GM19372 (cell line): Measurements from ENCODE around the gene TMEM198.

Source experiments
- ATAC-seq: cut with Tn5 transposase; IDR thresholded peaks from one replicate; pipeline ENCODE4 v1.9.1; 2021; ENCODE audit warnings: mild to moderate bottlenecking, low read depth, moderate library complexity; ENCODE audit not compliant: unreplicated experiment

The TMEM198 gene

GRCh38 chr2:219560893-219561178 lies 17.0 kb downstream of the TMEM198 start:
- ATAC-seq = no peak

- no peak for ATAC-seq
Observed at GRCh38 chr2:219561179-219562048, 17.6 kb downstream of the TMEM198 start.

GRCh38 chr2:219562049-219563020 lies 18.5 kb downstream of the TMEM198 start:
- no peak for ATAC-seq

GRCh38 chr2:219563271-219563928 lies 19.6 kb downstream of the TMEM198 start:
- ATAC-seq = no peak

- ATAC-seq = no peak
Observed at GRCh38 chr2:219565130-219566080, 21.6 kb downstream of the TMEM198 start.

- ATAC-seq = no peak
Observed at GRCh38 chr2:219566640-219567039, 22.8 kb downstream of the TMEM198 start.

GRCh38 chr2:219567131-219567530 lies 23.3 kb downstream of the TMEM198 start:
- no peak for ATAC-seq

- no peak for ATAC-seq
Observed at GRCh38 chr2:219567791-219568361, 24.0 kb downstream of the TMEM198 start.

- ATAC-seq = no peak
Observed at GRCh38 chr2:219569041-219569440, 25.2 kb downstream of the TMEM198 start.

- ATAC-seq = no peak
Observed at GRCh38 chr2:219569635-219570034, 25.8 kb downstream of the TMEM198 start.

GRCh38 chr2:219570194-219570923 lies 26.5 kb downstream of the TMEM198 start:
- no peak for ATAC-seq

GRCh38 chr2:219570924-219571310 lies 27.1 kb downstream of the TMEM198 start:
- no peak for ATAC-seq

GRCh38 chr2:219571311-219572236 lies 27.7 kb downstream of the TMEM198 start, which contains the start of gene OBSL1:
Gene OBSL1 (minus strand): TSS chr2:219571539. CDS start chr2:219571232, 307 bp downstream.
- no peak for ATAC-seq

- no peak for ATAC-seq
Observed at GRCh38 chr2:219572237-219573001, 28.6 kb downstream of the TMEM198 start, which contains the start of gene INHA. Gene INHA (plus strand): TSS chr2:219572310. CDS start chr2:219572375, 65 bp downstream.

GRCh38 chr2:219573166-219573565 lies 29.3 kb downstream of the TMEM198 start:
- ATAC-seq = no peak

GRCh38 chr2:219574484-219575311 lies 30.9 kb downstream of the TMEM198 start:
- ATAC-seq = no peak
